ENCODE data around the gene GAGE13. TPM values are rescaled to one million over a fixed set of nuclear protein-coding genes. Genes with fewer than 3 reads are reported as not detected.

Gene GAGE13, protein sequence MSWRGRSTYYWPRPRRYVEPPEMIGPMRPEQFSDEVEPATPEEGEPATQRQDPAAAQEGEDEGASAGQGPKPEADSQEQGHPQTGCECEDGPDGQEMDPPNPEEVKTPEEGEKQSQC
- total RNA-seq = not detected

DNA sequence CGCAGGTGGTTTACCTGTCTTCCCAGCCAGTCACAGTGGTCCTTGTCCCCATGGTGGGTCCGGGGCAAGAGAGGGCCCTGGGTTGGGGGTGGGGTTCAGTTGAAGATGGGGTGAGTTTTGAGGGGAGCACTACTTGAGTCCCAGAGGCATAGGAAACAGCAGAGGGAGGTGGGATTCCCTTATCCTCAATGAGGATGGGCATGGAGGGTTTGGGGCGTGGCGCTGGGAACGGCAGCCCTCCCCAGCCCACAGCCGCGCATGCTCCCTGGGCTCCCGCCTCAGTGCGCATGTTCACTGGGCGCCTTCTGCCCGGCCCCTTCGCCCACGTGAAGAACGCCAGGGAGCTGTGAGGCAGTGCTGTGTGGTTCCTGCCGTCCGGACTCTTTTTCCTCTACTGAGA, at the start of gene GAGE13:
Gene GAGE13 (plus strand): TSS at position 301 of the 400 bp plus-strand sequence. CDS start 1,156 bp downstream, outside the sequence.

GRCh38 chrX:49303346-49303745, 28.0 kb upstream of the GAGE13 start, which contains the start of gene GAGE10:
GAGE10 (plus strand) TSS chrX:49303646; CDS start chrX:49304860, 1,214 bp downstream.

GRCh38 chrX:49321737-49322136, 9.6 kb upstream of the GAGE13 start, which contains the start of gene GAGE12J:
GAGE12J (plus strand) TSS chrX:49322037; CDS start chrX:49323194, 1,157 bp downstream.

Other genes with a start within 250 kb of the GAGE13 start
- 10 to 100 TPM; 40.2 to 43.1 TPM for gene GPKOW, start 207.8 kb upstream of the GAGE13 start, total RNA-seq
- 1 to 10 TPM; 2.2 TPM for gene MAGIX, start 168.8 kb upstream of the GAGE13 start, total RNA-seq
- 100 to 1,000 TPM; 203 to 206 TPM for gene PLP2, start 159.7 kb upstream of the GAGE13 start, total RNA-seq
- gene PRICKLE3, start 145.2 kb upstream of the GAGE13 start, total RNA-seq = 10 to 100 TPM; 15.5 to 15.9 TPM
- gene SYP, start 131.4 kb upstream of the GAGE13 start, total RNA-seq = 1 to 10 TPM; 1.4 to 1.8 TPM
- gene CACNA1F, start 98.2 kb upstream of the GAGE13 start, total RNA-seq = under 1 TPM; 0.50 to 0.91 TPM
- gene CCDC22, start 96.1 kb upstream of the GAGE13 start, total RNA-seq = 10 to 100 TPM; 29.3 to 30.3 TPM
- 10 to 100 TPM; 11.5 to 12.5 TPM for gene FOXP3, start 66.9 kb upstream of the GAGE13 start, total RNA-seq
- 10 to 100 TPM; 10.8 to 12.3 TPM for gene PPP1R3F, start 61.8 kb upstream of the GAGE13 start, total RNA-seq
- not detected for gene GAGE10, start 27.9 kb upstream of the GAGE13 start, total RNA-seq
- gene GAGE12J, start 9.5 kb upstream of the GAGE13 start, total RNA-seq = not detected
- gene GAGE12C, start 200.6 kb downstream of the GAGE13 start, total RNA-seq = not detected
- not detected for gene GAGE12D, start 210.2 kb downstream of the GAGE13 start, total RNA-seq
- gene GAGE12E, start 219.7 kb downstream of the GAGE13 start, total RNA-seq = not detected
- not detected for gene GAGE12F, start 229.3 kb downstream of the GAGE13 start, total RNA-seq
- not detected for gene GAGE12G, start 238.8 kb downstream of the GAGE13 start, total RNA-seq
- not detected for gene GAGE12H, start 248.4 kb downstream of the GAGE13 start, total RNA-seq